Purkinje cell (primary cell): ENCODE data around the gene PCP4. TPM values are rescaled to one million over a fixed set of nuclear protein-coding genes. Genes with fewer than 3 reads are reported as not detected.

Experiments used
- polyA plus RNA-seq: library from polyadenylated mRNA; unstranded; fragments of >200 nt; fragmentation: Nextera tagmentation; gene quantifications from 2 replicates; pipeline ENCODE4 v1.2.1, GENCODE V29; 2014

The PCP4 gene
- 32,123 and 40,137 TPM in 2 replicates for polyA plus RNA-seq

DNA sequence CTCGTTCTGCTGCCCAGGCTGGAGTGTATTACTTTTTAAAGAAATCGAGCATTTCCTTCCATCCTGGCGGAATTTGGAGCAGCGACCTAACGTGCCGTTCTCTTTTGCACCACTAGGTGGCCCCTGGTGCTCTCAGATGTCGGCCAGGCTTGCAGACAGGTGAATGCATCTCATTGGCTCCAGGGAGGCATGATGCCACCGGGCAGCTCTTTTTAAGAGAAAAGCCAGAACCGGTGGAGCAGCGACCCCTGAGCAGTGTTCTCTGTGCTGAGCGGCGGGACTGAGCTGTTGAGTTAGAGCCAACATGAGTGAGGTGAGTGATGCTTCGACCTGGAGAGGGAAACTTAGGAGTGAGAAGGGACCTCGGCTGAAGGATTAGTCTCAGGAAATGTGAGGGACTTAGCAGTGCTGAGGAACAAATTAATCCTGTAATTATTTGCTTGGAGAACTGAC, at the start of gene PCP4:
PCP4 (plus strand) TSS at position 241 of the 453 bp plus-strand sequence; CDS start at position 305, 64 bp downstream.

Other genes starting within 250 kb of the PCP4 start
- 1.7 and 3.5 TPM in 2 replicates for gene IGSF5, start 122.3 kb upstream of the PCP4 start, polyA plus RNA-seq